K562 treated with DMSO at 1 percent for 48 hours (cell line): ENCODE results near the gene LEUTX. TPM values are rescaled to one million over a fixed set of nuclear protein-coding genes. Genes with fewer than 3 reads are reported as not detected.

Experiments
- total RNA-seq: library from RNA; unstranded; fragments of 300-600 nt; gene quantifications from 2 replicates; pipeline ENCODE4 v1.2.3, GENCODE V29; 2022; ENCODE audit warnings: low replicate concordance; ENCODE audit errors: extremely low read depth

The LEUTX gene, protein sequence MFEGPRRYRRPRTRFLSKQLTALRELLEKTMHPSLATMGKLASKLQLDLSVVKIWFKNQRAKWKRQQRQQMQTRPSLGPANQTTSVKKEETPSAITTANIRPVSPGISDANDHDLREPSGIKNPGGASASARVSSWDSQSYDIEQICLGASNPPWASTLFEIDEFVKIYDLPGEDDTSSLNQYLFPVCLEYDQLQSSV
- not detected in 2 replicates for total RNA-seq

DNA sequence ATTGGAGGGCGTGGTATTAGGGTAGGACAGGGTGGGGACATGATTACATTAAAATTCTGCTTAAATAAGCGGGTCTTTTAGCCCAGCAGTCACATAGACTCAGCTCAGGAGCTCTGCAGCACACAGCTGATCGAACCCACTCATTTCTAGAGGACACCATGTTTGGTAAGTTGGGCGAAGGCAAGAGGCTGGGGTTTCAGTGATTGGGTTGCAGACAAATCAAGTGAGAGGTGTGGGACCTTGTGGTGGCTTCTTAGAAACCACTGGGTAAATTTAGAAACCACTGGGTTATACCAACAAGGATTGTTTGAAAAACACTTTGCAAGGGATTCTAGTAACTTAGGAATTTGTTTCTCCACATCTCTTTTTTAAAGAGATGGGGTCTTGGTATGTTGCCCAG is at the start of gene LEUTX:
Gene LEUTX (plus strand): TSS at position 92 of the 400 bp plus-strand sequence. CDS start 67 bp downstream, at position 159.

DNA sequence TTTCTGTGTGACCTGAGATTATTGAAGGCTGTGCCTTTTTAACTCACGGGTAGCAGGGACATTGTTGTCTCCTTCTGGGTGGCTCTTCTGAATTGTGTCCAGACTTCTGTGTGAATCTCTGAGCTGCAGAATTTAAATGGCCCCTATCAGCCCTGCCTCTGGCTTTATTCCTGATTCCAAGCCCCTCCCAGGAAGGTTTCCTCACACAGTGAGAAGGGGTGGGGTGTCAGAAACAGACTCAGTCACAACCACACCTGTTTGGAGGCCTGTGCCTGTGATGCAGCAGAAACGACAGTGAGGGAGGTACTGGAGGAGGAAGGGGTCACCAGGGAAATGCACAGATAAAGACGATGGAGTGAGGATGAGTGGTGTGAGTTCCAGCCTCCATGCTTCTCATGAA is 40.8 kb upstream of the LEUTX start, which contains the start of gene CLC:
Gene CLC (minus strand): TSS at position 139 of the 400 bp plus-strand sequence. CDS start 77 bp downstream, at position 62.

DNA sequence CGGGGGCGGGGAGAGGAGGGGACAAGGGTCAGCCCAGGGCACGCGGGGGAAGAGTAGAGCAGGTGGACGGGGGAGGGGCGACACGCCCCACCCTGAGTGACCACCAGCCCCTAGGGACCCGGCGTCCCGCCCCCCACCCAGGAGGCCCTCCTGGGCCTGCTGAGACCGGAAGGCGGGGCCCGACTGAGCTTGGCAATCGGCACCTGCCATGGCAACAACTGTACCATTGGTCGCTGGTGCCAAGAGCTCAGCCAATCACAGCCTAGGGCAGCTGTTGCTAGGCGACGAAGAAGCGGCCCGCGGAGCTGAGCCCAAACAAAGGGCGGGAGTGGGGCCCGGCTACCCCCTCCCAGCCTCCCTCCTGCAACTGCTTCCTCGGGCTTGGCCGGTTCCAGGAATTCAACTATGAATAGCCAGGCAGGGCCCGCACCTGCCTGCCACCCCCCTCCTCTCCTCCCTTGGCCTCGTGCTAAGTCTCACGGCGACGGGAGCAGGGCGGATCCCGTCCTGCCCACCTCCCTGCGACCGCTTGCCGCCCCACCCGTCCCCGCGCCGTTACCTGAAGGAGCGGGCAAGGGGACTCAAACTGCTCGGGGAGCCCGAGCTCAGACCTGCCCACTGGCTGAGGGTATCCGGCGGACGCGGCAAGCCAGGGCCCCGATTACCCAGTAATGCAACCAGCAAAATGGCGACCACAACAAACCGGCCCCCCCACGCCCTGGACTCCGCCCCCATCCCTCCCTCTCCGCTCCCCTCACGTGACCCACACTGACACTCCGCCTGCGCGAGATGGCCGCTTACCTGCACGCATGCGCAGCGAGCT is 55.0 kb downstream of the LEUTX start, which contains the start of gene DYRK1B:
Gene DYRK1B (minus strand): TSS at position 699 of the 823 bp plus-strand sequence. CDS start 2,295 bp downstream, outside the sequence.

Other genes starting within 250 kb of the LEUTX start
- gene EID2B, start 246.0 kb upstream of the LEUTX start, total RNA-seq, result not detected in 2 replicates
- gene EID2, start 238.7 kb upstream of the LEUTX start, total RNA-seq, result not detected in 2 replicates
- gene LGALS13, start 176.3 kb upstream of the LEUTX start, total RNA-seq, result not detected in 2 replicates
- gene LGALS16, start 122.9 kb upstream of the LEUTX start, total RNA-seq, result not detected in 2 replicates
- not detected in 2 replicates for gene LGALS14, start 74.4 kb upstream of the LEUTX start, total RNA-seq
- not detected in 2 replicates for gene CLC, start 40.8 kb upstream of the LEUTX start, total RNA-seq
- gene DYRK1B, start 55.3 kb downstream of the LEUTX start, total RNA-seq, result not detected in 2 replicates
- gene FBL, start 67.5 kb downstream of the LEUTX start, total RNA-seq, result not detected in 2 replicates
- gene FCGBP, start 155.8 kb downstream of the LEUTX start, total RNA-seq, result not detected in 2 replicates
- not detected in 2 replicates for gene PSMC4, start 192.3 kb downstream of the LEUTX start, total RNA-seq
- gene ZNF546, start 218.2 kb downstream of the LEUTX start, total RNA-seq, result not detected in 2 replicates